Measurements from ENCODE around the gene ARID4B. TPM values are rescaled to one million over a fixed set of nuclear protein-coding genes. Genes with fewer than 3 reads are reported as not detected.

Gene ARID4B
- total and polyA plus RNA-seq, 2 of the 13 experiments (the other 11 are each of a cell fraction or from before 2014, with no cell fraction given) = 9.7 to 24.6 TPM

GRCh38 chr1:235268379-235269125 is 59.4 kb downstream of the ARID4B start:
- H3K36me3 ChIP-seq (replicated peaks in 1 of 2; ENCODE audit: control insufficient read depth in 1 of 2, insufficient read depth in 2 of 2, low read length in 2 of 2) = no peaks in the 10 kb centered on the region
- peaks cover 51% of the 10 kb centered on the region for H4K20me1 ChIP-seq (ENCODE audit: insufficient read depth, low read length)
- intact Hi-C loops (cut with micrococcal nuclease; ENCODE audit: unreplicated experiment) = no loop called here
- H2AFZ ChIP-seq (ENCODE audit: low read length) = no peak overlapping the region
- no peaks in the 10 kb centered on the region for H3K9me3 ChIP-seq (ENCODE audit: low read length)
- no peak overlapping the region for H3K9ac ChIP-seq (ENCODE audit: insufficient read depth, low read depth, low read length)
- no TSS peak for BruUV-seq (replicated peaks)
- DNase-seq (ENCODE audit: low spot score) = no peak
- in situ Hi-C loops (cut with HindIII; ENCODE audit: extremely low pct_ligation_motif_present, low pct_unique_long_range_greater_than_20kb) = no loop called here
- ATAC-seq = no peak
- H3K27me3 ChIP-seq (ENCODE audit: control insufficient read depth in 1 of 2, insufficient read depth in 2 of 2, low read length in 2 of 2) = no peaks in the 10 kb centered on the region; a peak in 1 of 5 replicates
- no peak overlapping the region for H3K4me2 ChIP-seq (ENCODE audit: low read depth, low read length)
- no peak for TF ChIP-seq ZNF788 (CRISPR knock-in tag; IDR thresholded peaks at IDR 0.05; ENCODE audit: borderline replicate concordance)
- TF ChIP-seq ZNF121 (CRISPR knock-in tag; IDR thresholded peaks at IDR 0.05) = peak; percentile 22; the same call in 1 of the 2 replicates
- no peak for TF ChIP-seq ZNF619 (CRISPR knock-in tag; IDR thresholded peaks at IDR 0.05)
- TF ChIP-seq BATF2 (CRISPR knock-in tag; IDR thresholded peaks at IDR 0.05) = no peak
- no peak for TF ChIP-seq SOX6 (IDR thresholded peaks at IDR 0.05)
- TF ChIP-seq SOX6 (CRISPR knock-in tag; IDR thresholded peaks at IDR 0.05) = no peak
- no peak for TF ChIP-seq TCF12 (IDR thresholded peaks at IDR 0.05)
- no peak for TF ChIP-seq TCF12 (CRISPR knock-in tag; IDR thresholded peaks at IDR 0.05)
- peaks cover 9% of the 10 kb centered on the region for H3K4me1 ChIP-seq (ENCODE audit: insufficient read depth, low read length)
- 98% methylated on average over 11 of the region's 11 CpGs for WGBS (ENCODE audit: low lambda C conversion rate)
- no peak overlapping the region for H3K4me3 ChIP-seq (replicated peaks in 1 of 3; ENCODE audit: insufficient read depth in 1 of 3, low read depth in 2 of 3, low read length in 3 of 3)
- H3K27ac ChIP-seq (ENCODE audit: extremely low read length, insufficient read depth, low read length) = no peak overlapping the region
- peaks cover 88% of the 10 kb centered on the region for H3K79me2 ChIP-seq (ENCODE audit: insufficient read depth, low read length)
- POLR2A ChIA-PET = no interaction called here
- FAIRE-seq = no peak
- CTCF ChIA-PET (ENCODE audit: low intra/inter-chr PET ratio, low total read pairs) = no interaction called here

GRCh38 chr1:235266967-235267366 is 61.0 kb downstream of the ARID4B start:
- ChIA-PET CTCF (ENCODE audit: low intra/inter-chr PET ratio, low total read pairs) (no interaction called here), POLR2A (no interaction called here)
- Histone ChIP-seq H3K4me3 (replicated peaks in 1 of 3; ENCODE audit: insufficient read depth in 1 of 3, low read depth in 2 of 3, low read length in 3 of 3) (no peak overlapping the region), H3K4me1 (ENCODE audit: insufficient read depth, low read length) (0 out of 2 replicates have a peak, but pooled peaks cover under 1% of the 10 kb centered on the region), H3K27ac (ENCODE audit: extremely low read length, insufficient read depth, low read length) (no peak overlapping the region), H4K20me1 (ENCODE audit: insufficient read depth, low read length) (peaks cover 49% of the 10 kb centered on the region), H3K79me2 (ENCODE audit: insufficient read depth, low read length) (peaks cover 88% of the 10 kb centered on the region), H3K27me3 (ENCODE audit: control insufficient read depth in 1 of 2, insufficient read depth in 2 of 2, low read length in 2 of 2) (no peaks in the 10 kb centered on the region; a peak in 1 of 5 replicates), H3K9ac (ENCODE audit: insufficient read depth, low read depth, low read length) (no peak overlapping the region), H3K4me2 (ENCODE audit: low read depth, low read length) (no peak overlapping the region), H3K36me3 (replicated peaks in 1 of 2; ENCODE audit: control insufficient read depth in 1 of 2, insufficient read depth in 2 of 2, low read length in 2 of 2) (no peaks in the 10 kb centered on the region), H3K9me3 (ENCODE audit: low read length) (no peaks in the 10 kb centered on the region), H2AFZ (ENCODE audit: low read length) (no peak overlapping the region)
- intact Hi-C loops (cut with micrococcal nuclease; ENCODE audit: unreplicated experiment) = no loop called here
- TF ChIP-seq, protein P1, sequence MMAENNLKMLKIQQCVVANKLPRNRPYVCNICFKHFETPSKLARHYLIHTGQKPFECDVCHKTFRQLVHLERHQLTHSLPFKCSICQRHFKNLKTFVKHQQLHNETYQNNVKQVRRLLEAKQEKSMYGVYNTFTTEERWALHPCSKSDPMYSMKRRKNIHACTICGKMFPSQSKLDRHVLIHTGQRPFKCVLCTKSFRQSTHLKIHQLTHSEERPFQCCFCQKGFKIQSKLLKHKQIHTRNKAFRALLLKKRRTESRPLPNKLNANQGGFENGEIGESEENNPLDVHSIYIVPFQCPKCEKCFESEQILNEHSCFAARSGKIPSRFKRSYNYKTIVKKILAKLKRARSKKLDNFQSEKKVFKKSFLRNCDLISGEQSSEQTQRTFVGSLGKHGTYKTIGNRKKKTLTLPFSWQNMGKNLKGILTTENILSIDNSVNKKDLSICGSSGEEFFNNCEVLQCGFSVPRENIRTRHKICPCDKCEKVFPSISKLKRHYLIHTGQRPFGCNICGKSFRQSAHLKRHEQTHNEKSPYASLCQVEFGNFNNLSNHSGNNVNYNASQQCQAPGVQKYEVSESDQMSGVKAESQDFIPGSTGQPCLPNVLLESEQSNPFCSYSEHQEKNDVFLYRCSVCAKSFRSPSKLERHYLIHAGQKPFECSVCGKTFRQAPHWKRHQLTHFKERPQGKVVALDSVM (CRISPR knock-in tag; IDR thresholded peaks at IDR 0.05) = peak; percentile 66
- TF ChIP-seq NFIB (CRISPR knock-in tag; IDR thresholded peaks at IDR 0.05; ENCODE audit: borderline replicate concordance) = no peak
- DNase-seq (ENCODE audit: low spot score) (no peak), FAIRE-seq (no peak), ATAC-seq (no peak)
- WGBS (ENCODE audit: low lambda C conversion rate) = 98% methylated on average over 8 of the region's 8 CpGs
- in situ Hi-C loops (cut with HindIII; ENCODE audit: extremely low pct_ligation_motif_present, low pct_unique_long_range_greater_than_20kb) = no loop called here
- BruUV-seq (replicated peaks) = no TSS peak

All from HepG2 (cell line).